ENCODE measurements around the gene SLC25A29.

Gene SLC25A29

DNA sequence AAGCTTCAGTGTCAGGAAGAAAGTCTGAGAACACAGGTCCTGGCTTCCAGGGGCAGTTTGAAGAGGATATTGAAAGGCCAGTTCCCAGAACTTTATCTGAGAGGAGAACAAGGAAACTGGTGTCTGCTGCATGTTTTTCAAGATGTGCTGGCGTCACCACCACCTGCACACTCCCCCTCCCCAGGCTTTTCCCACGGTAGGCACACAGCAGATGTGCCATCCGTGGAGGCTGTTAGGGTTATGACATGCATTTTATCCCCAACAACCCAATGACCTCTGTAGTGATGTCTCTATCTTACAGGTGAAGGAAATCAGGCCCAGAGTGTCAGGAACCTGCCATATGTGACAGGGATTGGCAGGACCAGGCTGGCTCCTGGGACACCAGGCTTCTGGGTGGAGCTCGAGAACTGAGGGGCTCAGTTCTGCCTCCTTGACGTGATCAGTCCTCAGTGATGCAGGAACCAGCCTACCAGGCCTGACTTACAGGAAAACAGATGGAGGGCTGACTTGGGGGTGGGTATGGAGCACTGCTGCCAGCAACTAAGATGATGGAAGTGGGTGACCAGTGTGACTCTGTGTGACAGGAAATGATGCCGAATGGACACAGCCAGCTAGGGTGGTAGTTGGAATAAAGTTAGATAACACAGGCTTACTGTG is 33.6 kb upstream of the SLC25A29 start:
- no peak overlapping the region for H3K4me3 Mint-ChIP-seq
- H3K36me3 Mint-ChIP-seq (ENCODE audit: low read depth): peaks cover 58% of the 10 kb centered on the region
- H3K4me1 Mint-ChIP-seq: peaks cover 6% of the 10 kb centered on the region

GRCh38 chr14:100336618-100337530 is 30.6 kb upstream of the SLC25A29 start:
- peaks cover 6% of the 10 kb centered on the region for H3K4me1 Mint-ChIP-seq
- peaks cover 45% of the 10 kb centered on the region for H3K36me3 Mint-ChIP-seq (ENCODE audit: low read depth)
- no peak overlapping the region for H3K4me3 Mint-ChIP-seq
- no peak overlapping the region for H3K27ac Mint-ChIP-seq
- TF ChIP-seq CTCF (IDR thresholded peaks at IDR 0.05; ENCODE audit: unreplicated experiment in 3 of 3): no peak
- H3K9me3 Mint-ChIP-seq: no peaks in the 10 kb centered on the region
- H3K27me3 Mint-ChIP-seq (ENCODE audit: low read depth): no peaks in the 10 kb centered on the region

More for the DNA sequence above, 33.6 kb upstream of the SLC25A29 start:
- TF ChIP-seq CTCF (IDR thresholded peaks at IDR 0.05; ENCODE audit: unreplicated experiment in 3 of 3): no peak
- Mint-ChIP-seq H3K27me3 (ENCODE audit: low read depth) (no peaks in the 10 kb centered on the region), H3K27ac (no peak overlapping the region), H3K9me3 (no peaks in the 10 kb centered on the region)

- Mint-ChIP-seq H3K27me3 (ENCODE audit: low read depth) (no peaks in the 10 kb centered on the region), H3K9me3 (no peaks in the 10 kb centered on the region), H3K4me3 (no peak overlapping the region), H3K36me3 (ENCODE audit: low read depth) (peaks cover 28% of the 10 kb centered on the region), H3K27ac (no peak overlapping the region), H3K4me1 (peaks cover 5% of the 10 kb centered on the region)
- no peak for TF ChIP-seq CTCF (IDR thresholded peaks at IDR 0.05; ENCODE audit: unreplicated experiment in 3 of 3)
Observed at GRCh38 chr14:100334904-100335303, 28.7 kb upstream of the SLC25A29 start.

- no peaks in the 10 kb centered on the region for H3K27me3 Mint-ChIP-seq (ENCODE audit: low read depth)
Observed at GRCh38 chr14:100333827-100334226, 27.6 kb upstream of the SLC25A29 start.

GRCh38 chr14:100333311-100333710 is 27.1 kb upstream of the SLC25A29 start:
- no peaks in the 10 kb centered on the region for H3K27me3 Mint-ChIP-seq (ENCODE audit: low read depth)
- H3K9me3 Mint-ChIP-seq: no peaks in the 10 kb centered on the region
- TF ChIP-seq CTCF (IDR thresholded peaks at IDR 0.05; ENCODE audit: unreplicated experiment in 3 of 3): no peak
- H3K27ac Mint-ChIP-seq: no peak overlapping the region
- H3K4me3 Mint-ChIP-seq: no peak overlapping the region
- peaks cover 23% of the 10 kb centered on the region for H3K36me3 Mint-ChIP-seq (ENCODE audit: low read depth)
- peaks cover 5% of the 10 kb centered on the region for H3K4me1 Mint-ChIP-seq

More at GRCh38 chr14:100333827-100334226, 27.6 kb upstream of the SLC25A29 start:
- TF ChIP-seq CTCF (IDR thresholded peaks at IDR 0.05; ENCODE audit: unreplicated experiment in 3 of 3): no peak
- Mint-ChIP-seq H3K4me3 (no peak overlapping the region), H3K4me1 (peaks cover 5% of the 10 kb centered on the region), H3K36me3 (ENCODE audit: low read depth) (peaks cover 23% of the 10 kb centered on the region), H3K9me3 (no peaks in the 10 kb centered on the region), H3K27ac (no peak overlapping the region)

All from nephron (organoid).